HepG2 (cell line): ENCODE data around the gene PHLPP2. TPM values are rescaled to one million over a fixed set of nuclear protein-coding genes. Genes with fewer than 3 reads are reported as not detected.
A peak's percentile ranks its signal among the peaks of the same experiment; 100 is the strongest.

ENCODE experiments used
- FIP1L1 ChIP-seq: fragments of 200-400 bp; formaldehyde crosslinking; IDR thresholded peaks from 2 replicates; pipeline ENCODE4 v1.6.1; 2018; ENCODE audit warnings: low read depth, mild to moderate bottlenecking, low read length, moderate library complexity, borderline replicate concordance; ENCODE audit not compliant: insufficient read depth
- GZF1 ChIP-seq: sonication (generic); formaldehyde crosslinking; IDR thresholded peaks from 2 replicates; pipeline ENCODE4 v1.5.1; 2020; ENCODE audit warnings: mild to moderate bottlenecking, missing genetic modification reagents
- HMGXB3 ChIP-seq: sonication (generic); formaldehyde crosslinking; IDR thresholded peaks from 2 replicates; pipeline ENCODE4 v1.4.0; 2020; ENCODE audit warnings: missing genetic modification reagents, borderline replicate concordance
- KDM5A ChIP-seq: fragments of 200-600 bp; sonication (generic); IDR thresholded peaks from 2 replicates; pipeline ENCODE4 v1.7.0; 2018; ENCODE audit warnings: antibody characterized with exemption, mild to moderate bottlenecking, low read length, borderline replicate concordance
- KLF12 ChIP-seq: sonication (generic); formaldehyde crosslinking; IDR thresholded peaks from 2 replicates; pipeline ENCODE4 v1.4.0; 2020; ENCODE audit warnings: missing genetic modification reagents, borderline replicate concordance
- KLF9 ChIP-seq: IDR thresholded peaks from 2 replicates; pipeline ENCODE4 v1.6.1; 2016; ENCODE audit warnings: low read depth
- MIER2 ChIP-seq: IDR thresholded peaks from 2 replicates; pipeline ENCODE4 v1.6.1; 2016; ENCODE audit warnings: missing biosample characterization, missing genetic modification reagents
- PATZ1 ChIP-seq: sonication (generic); formaldehyde crosslinking; IDR thresholded peaks from 2 replicates; pipeline ENCODE4 v1.4.0; 2020; ENCODE audit warnings: missing genetic modification reagents
- ZNF251 ChIP-seq: sonication (generic); formaldehyde crosslinking; IDR thresholded peaks from 2 replicates; pipeline ENCODE4 v1.9.0; 2021; ENCODE audit warnings: mild to moderate bottlenecking, missing genetic modification reagents
- ZNF343 ChIP-seq: sonication (generic); formaldehyde crosslinking; IDR thresholded peaks from 2 replicates; pipeline ENCODE4 v1.4.0; 2020; ENCODE audit warnings: mild to moderate bottlenecking, missing genetic modification reagents
- ZNF414 ChIP-seq: sonication (generic); formaldehyde crosslinking; IDR thresholded peaks from 2 replicates; pipeline ENCODE4 v1.5.0; 2020; ENCODE audit warnings: missing genetic modification reagents
- ZNF430 ChIP-seq: sonication (generic); formaldehyde crosslinking; IDR thresholded peaks from 2 replicates; pipeline ENCODE4 v1.9.0; 2021; ENCODE audit warnings: mild to moderate bottlenecking, missing genetic modification reagents
- ZNF484 ChIP-seq: sonication (generic); formaldehyde crosslinking; IDR thresholded peaks from 2 replicates; pipeline ENCODE4 v1.5.1; 2020; ENCODE audit warnings: mild to moderate bottlenecking, low read depth, missing genetic modification reagents, borderline replicate concordance
- ZNF605 ChIP-seq: sonication (generic); formaldehyde crosslinking; IDR thresholded peaks from 2 replicates; pipeline ENCODE4 v1.8.0; 2022; ENCODE audit warnings: mild to moderate bottlenecking, missing genetic modification reagents
- polyA plus RNA-seq, 8 experiments: library from polyadenylated mRNA; depleted of rRNA in 3 of 8; stranded (reverse) in 7 of 8; unstranded in 1 of 8; fragments of >200 nt; fragmentation: Illumina TruSeq in 4 of 8; extraction: Trizol in 4 of 8; gene quantifications; 2 replicates each; pipeline versions ENCODE4 v1.2.1 to v1.2.3, GENCODE V29; 2011 to 2016; ENCODE audit warnings: low read depth in 4 of 8, missing spikeins in 1 of 8, mixed read lengths in 1 of 8; ENCODE audit not compliant: insufficient read depth in 1 of 8
- total RNA-seq, 5 experiments: library from RNA; depleted of rRNA; stranded (reverse); fragments of >200 nt; fragmentation: Illumina TruSeq; extraction: Trizol; gene quantifications; 2 replicates each; pipeline ENCODE4 v1.2.3, GENCODE V29; 2016; ENCODE audit warnings: low read depth in 1 of 5
- TF ChIP-seq, protein P1 (sequence below): sonication (generic); formaldehyde crosslinking; conservative IDR thresholded peaks from 2 replicates; pipeline ENCODE4 v1.8.1; 2023; ENCODE audit warnings: missing genetic modification reagents
- TF ChIP-seq, protein P2 (sequence below): sonication (generic); formaldehyde crosslinking; IDR thresholded peaks from 2 replicates; pipeline ENCODE4 v1.4.0; 2020; ENCODE audit warnings: missing genetic modification reagents

Gene PHLPP2
- total and polyA plus RNA-seq, 2 of the 13 experiments (the other 11 are each of a cell fraction or from before 2014, with no cell fraction given): 8.9 TPM

GRCh38 chr16:71600822-71601221 lies 123.7 kb downstream of the PHLPP2 start (continued):
- TF ChIP-seq ZNF251 (CRISPR knock-in tag) (no peak), KLF9 (no peak), ZNF414 (CRISPR knock-in tag) (no peak), KDM5A (no peak), MIER2 (CRISPR knock-in tag) (no peak), ZNF605 (CRISPR knock-in tag) (no peak; the same call in 1 of the 2 replicates), ZNF430 (CRISPR knock-in tag) (no peak), ZNF484 (CRISPR knock-in tag) (no peak), FIP1L1 (no peak), PATZ1 (0 out of 2 replicates have a peak, but pooled peaks have one; percentile 12), KLF12 (no peak), ZNF343 (CRISPR knock-in tag) (no peak), GZF1 (CRISPR knock-in tag) (no peak), HMGXB3 (CRISPR knock-in tag) (no peak)
- TF ChIP-seq, protein P1, sequence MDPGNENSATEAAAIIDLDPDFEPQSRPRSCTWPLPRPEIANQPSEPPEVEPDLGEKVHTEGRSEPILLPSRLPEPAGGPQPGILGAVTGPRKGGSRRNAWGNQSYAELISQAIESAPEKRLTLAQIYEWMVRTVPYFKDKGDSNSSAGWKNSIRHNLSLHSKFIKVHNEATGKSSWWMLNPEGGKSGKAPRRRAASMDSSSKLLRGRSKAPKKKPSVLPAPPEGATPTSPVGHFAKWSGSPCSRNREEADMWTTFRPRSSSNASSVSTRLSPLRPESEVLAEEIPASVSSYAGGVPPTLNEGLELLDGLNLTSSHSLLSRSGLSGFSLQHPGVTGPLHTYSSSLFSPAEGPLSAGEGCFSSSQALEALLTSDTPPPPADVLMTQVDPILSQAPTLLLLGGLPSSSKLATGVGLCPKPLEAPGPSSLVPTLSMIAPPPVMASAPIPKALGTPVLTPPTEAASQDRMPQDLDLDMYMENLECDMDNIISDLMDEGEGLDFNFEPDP: no peak
- TF ChIP-seq, protein P2, sequence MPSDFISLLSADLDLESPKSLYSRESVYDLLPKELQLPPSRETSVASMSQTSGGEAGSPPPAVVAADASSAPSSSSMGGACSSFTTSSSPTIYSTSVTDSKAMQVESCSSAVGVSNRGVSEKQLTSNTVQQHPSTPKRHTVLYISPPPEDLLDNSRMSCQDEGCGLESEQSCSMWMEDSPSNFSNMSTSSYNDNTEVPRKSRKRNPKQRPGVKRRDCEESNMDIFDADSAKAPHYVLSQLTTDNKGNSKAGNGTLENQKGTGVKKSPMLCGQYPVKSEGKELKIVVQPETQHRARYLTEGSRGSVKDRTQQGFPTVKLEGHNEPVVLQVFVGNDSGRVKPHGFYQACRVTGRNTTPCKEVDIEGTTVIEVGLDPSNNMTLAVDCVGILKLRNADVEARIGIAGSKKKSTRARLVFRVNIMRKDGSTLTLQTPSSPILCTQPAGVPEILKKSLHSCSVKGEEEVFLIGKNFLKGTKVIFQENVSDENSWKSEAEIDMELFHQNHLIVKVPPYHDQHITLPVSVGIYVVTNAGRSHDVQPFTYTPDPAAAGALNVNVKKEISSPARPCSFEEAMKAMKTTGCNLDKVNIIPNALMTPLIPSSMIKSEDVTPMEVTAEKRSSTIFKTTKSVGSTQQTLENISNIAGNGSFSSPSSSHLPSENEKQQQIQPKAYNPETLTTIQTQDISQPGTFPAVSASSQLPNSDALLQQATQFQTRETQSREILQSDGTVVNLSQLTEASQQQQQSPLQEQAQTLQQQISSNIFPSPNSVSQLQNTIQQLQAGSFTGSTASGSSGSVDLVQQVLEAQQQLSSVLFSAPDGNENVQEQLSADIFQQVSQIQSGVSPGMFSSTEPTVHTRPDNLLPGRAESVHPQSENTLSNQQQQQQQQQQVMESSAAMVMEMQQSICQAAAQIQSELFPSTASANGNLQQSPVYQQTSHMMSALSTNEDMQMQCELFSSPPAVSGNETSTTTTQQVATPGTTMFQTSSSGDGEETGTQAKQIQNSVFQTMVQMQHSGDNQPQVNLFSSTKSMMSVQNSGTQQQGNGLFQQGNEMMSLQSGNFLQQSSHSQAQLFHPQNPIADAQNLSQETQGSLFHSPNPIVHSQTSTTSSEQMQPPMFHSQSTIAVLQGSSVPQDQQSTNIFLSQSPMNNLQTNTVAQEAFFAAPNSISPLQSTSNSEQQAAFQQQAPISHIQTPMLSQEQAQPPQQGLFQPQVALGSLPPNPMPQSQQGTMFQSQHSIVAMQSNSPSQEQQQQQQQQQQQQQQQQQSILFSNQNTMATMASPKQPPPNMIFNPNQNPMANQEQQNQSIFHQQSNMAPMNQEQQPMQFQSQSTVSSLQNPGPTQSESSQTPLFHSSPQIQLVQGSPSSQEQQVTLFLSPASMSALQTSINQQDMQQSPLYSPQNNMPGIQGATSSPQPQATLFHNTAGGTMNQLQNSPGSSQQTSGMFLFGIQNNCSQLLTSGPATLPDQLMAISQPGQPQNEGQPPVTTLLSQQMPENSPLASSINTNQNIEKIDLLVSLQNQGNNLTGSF (CRISPR knock-in tag): no peak
